HepG2 (cell line): Measurements from ENCODE around the gene UBB. TPM values are rescaled to one million over a fixed set of nuclear protein-coding genes. Genes with fewer than 3 reads are reported as not detected.

Experiments
- ETV6 ChIP-seq: sonication (generic); formaldehyde crosslinking; conservative IDR thresholded peaks from 2 replicates; pipeline ENCODE4 v1.4.0; 2020; ENCODE audit warnings: missing genetic modification reagents
- GFI1 ChIP-seq: sonication (generic); formaldehyde crosslinking; IDR thresholded peaks from 2 replicates; pipeline ENCODE4 v1.5.0; 2020; ENCODE audit warnings: missing genetic modification reagents, mild to moderate bottlenecking, borderline replicate concordance
- HMG20A ChIP-seq: IDR thresholded peaks from 2 replicates; pipeline ENCODE4 v1.6.1; 2016; ENCODE audit warnings: borderline replicate concordance
- ISL2 ChIP-seq: sonication (generic); formaldehyde crosslinking; IDR thresholded peaks from 2 replicates; pipeline ENCODE4 v1.5.0; 2020; ENCODE audit warnings: missing genetic modification reagents
- KDM6A ChIP-seq: IDR thresholded peaks from 2 replicates; pipeline ENCODE4 v1.6.1; 2016; ENCODE audit warnings: low read depth
- KLF12 ChIP-seq: sonication (generic); formaldehyde crosslinking; IDR thresholded peaks from 2 replicates; pipeline ENCODE4 v1.4.0; 2020; ENCODE audit warnings: missing genetic modification reagents, borderline replicate concordance
- MAFF ChIP-seq: IDR thresholded peaks from 2 replicates; pipeline ENCODE4 v1.6.1; 2011; ENCODE audit warnings: low read depth, low read length, improper control_type of control experiment
- SMARCE1 ChIP-seq: fragments of 450-650 bp; IDR thresholded peaks from 2 replicates; pipeline ENCODE4 v1.6.1; 2017; ENCODE audit warnings: borderline replicate concordance
- SNAPC2 ChIP-seq: sonication (generic); formaldehyde crosslinking; IDR thresholded peaks from 2 replicates; pipeline ENCODE4 v1.8.1; 2022; ENCODE audit warnings: mild to moderate bottlenecking, missing genetic modification reagents
- TARDBP ChIP-seq: sonication (generic); formaldehyde crosslinking; IDR thresholded peaks from 2 replicates; pipeline ENCODE4 v1.8.0; 2022; ENCODE audit warnings: mild to moderate bottlenecking, missing genetic modification reagents
- TFDP2 ChIP-seq: sonication (generic); formaldehyde crosslinking; IDR thresholded peaks from 2 replicates; pipeline ENCODE4 v1.4.0; 2020; ENCODE audit warnings: missing genetic modification reagents
- THAP8 ChIP-seq: sonication (generic); formaldehyde crosslinking; IDR thresholded peaks from 2 replicates; pipeline ENCODE4 v1.5.1; 2020; ENCODE audit warnings: missing genetic modification reagents, mild to moderate bottlenecking, borderline replicate concordance
- ZNF17 ChIP-seq: sonication (generic); formaldehyde crosslinking; IDR thresholded peaks from 2 replicates; pipeline ENCODE4 v1.5.0; 2020; ENCODE audit warnings: mild to moderate bottlenecking, missing genetic modification reagents
- ZNF296 ChIP-seq: sonication (generic); formaldehyde crosslinking; conservative IDR thresholded peaks from 2 replicates; pipeline ENCODE4 v1.5.0; 2020; ENCODE audit warnings: mild to moderate bottlenecking, missing genetic modification reagents
- ZNF510 ChIP-seq: sonication (generic); formaldehyde crosslinking; IDR thresholded peaks from 2 replicates; pipeline ENCODE4 v1.4.0; 2020; ENCODE audit warnings: low read depth, mild to moderate bottlenecking, missing genetic modification reagents
- ZSCAN21 ChIP-seq: sonication (generic); formaldehyde crosslinking; IDR thresholded peaks from 2 replicates; pipeline ENCODE4 v1.8.0; 2022; ENCODE audit warnings: mild to moderate bottlenecking, missing genetic modification reagents, moderate library complexity, borderline replicate concordance
- polyA plus RNA-seq, 8 experiments: library from polyadenylated mRNA; depleted of rRNA in 3 of 8; stranded (reverse) in 7 of 8; unstranded in 1 of 8; fragments of >200 nt; fragmentation: Illumina TruSeq in 4 of 8; extraction: Trizol in 4 of 8; gene quantifications; 2 replicates each; pipeline versions ENCODE4 v1.2.1 to v1.2.3, GENCODE V29; 2011 to 2016; ENCODE audit warnings: low read depth in 4 of 8, missing spikeins in 1 of 8, mixed read lengths in 1 of 8; ENCODE audit not compliant: insufficient read depth in 1 of 8
- total RNA-seq, 5 experiments: library from RNA; depleted of rRNA; stranded (reverse); fragments of >200 nt; fragmentation: Illumina TruSeq; extraction: Trizol; gene quantifications; 2 replicates each; pipeline ENCODE4 v1.2.3, GENCODE V29; 2016; ENCODE audit warnings: low read depth in 1 of 5
- TF ChIP-seq, protein P1 (sequence below): sonication (generic); formaldehyde crosslinking; IDR thresholded peaks from 2 replicates; pipeline ENCODE4 v1.4.0; 2020; ENCODE audit warnings: missing genetic modification reagents, mild to moderate bottlenecking, borderline replicate concordance
- TF ChIP-seq, protein P2 (sequence below): sonication (generic); formaldehyde crosslinking; IDR thresholded peaks from 2 replicates; pipeline ENCODE4 v1.4.0; 2020; ENCODE audit warnings: missing genetic modification reagents, borderline replicate concordance
- TF ChIP-seq, protein P3 (sequence below): sonication (generic); formaldehyde crosslinking; IDR thresholded peaks from 2 replicates; pipeline ENCODE4 v1.8.0; 2022; ENCODE audit warnings: missing genetic modification reagents, mild to moderate bottlenecking, inconsistent platforms, borderline replicate concordance

Gene UBB
- total and polyA plus RNA-seq, 2 of the 13 experiments (the other 11 are each of a cell fraction or from before 2014, with no cell fraction given) = 1,130 to 2,066 TPM

GRCh38 chr17:16415031-16415924, 34.4 kb downstream of the UBB start, which contains the start of gene TRPV2 (continued):
- no peak for TF ChIP-seq KLF12
- TF ChIP-seq ETV6 = peak; percentile 33; the same call in 1 of the 2 replicates
- no peak for TF ChIP-seq GFI1
- no peak for TF ChIP-seq ZNF296 (CRISPR knock-in tag)
- no peak for TF ChIP-seq THAP8
- no peak for TF ChIP-seq MAFF
- TF ChIP-seq, protein P1, sequence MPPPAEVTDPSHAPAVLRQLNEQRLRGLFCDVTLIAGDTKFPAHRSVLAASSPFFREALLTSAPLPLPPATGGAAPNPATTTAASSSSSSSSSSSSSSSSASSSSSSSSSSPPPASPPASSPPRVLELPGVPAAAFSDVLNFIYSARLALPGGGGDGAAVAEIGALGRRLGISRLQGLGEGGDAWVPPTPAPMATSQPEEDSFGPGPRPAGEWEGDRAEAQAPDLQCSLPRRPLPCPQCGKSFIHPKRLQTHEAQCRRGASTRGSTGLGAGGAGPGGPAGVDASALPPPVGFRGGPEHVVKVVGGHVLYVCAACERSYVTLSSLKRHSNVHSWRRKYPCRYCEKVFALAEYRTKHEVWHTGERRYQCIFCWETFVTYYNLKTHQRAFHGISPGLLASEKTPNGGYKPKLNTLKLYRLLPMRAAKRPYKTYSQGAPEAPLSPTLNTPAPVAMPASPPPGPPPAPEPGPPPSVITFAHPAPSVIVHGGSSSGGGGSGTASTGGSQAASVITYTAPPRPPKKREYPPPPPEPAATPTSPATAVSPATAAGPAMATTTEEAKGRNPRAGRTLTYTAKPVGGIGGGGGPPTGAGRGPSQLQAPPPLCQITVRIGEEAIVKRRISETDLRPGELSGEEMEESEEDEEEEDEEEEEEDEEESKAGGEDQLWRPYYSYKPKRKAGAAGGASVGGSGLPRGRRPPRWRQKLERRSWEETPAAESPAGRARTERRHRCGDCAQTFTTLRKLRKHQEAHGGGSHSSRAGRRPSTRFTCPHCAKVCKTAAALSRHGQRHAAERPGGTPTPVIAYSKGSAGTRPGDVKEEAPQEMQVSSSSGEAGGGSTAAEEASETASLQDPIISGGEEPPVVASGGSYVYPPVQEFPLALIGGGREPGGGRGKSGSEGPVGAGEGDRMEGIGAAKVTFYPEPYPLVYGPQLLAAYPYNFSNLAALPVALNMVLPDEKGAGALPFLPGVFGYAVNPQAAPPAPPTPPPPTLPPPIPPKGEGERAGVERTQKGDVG (CRISPR knock-in tag) = no peak
- TF ChIP-seq TFDP2 (CRISPR knock-in tag) = 0 out of 2 replicates have a peak, but pooled peaks have one; percentile 11
- no peak for TF ChIP-seq ZNF510 (CRISPR knock-in tag)
- TF ChIP-seq, protein P2, sequence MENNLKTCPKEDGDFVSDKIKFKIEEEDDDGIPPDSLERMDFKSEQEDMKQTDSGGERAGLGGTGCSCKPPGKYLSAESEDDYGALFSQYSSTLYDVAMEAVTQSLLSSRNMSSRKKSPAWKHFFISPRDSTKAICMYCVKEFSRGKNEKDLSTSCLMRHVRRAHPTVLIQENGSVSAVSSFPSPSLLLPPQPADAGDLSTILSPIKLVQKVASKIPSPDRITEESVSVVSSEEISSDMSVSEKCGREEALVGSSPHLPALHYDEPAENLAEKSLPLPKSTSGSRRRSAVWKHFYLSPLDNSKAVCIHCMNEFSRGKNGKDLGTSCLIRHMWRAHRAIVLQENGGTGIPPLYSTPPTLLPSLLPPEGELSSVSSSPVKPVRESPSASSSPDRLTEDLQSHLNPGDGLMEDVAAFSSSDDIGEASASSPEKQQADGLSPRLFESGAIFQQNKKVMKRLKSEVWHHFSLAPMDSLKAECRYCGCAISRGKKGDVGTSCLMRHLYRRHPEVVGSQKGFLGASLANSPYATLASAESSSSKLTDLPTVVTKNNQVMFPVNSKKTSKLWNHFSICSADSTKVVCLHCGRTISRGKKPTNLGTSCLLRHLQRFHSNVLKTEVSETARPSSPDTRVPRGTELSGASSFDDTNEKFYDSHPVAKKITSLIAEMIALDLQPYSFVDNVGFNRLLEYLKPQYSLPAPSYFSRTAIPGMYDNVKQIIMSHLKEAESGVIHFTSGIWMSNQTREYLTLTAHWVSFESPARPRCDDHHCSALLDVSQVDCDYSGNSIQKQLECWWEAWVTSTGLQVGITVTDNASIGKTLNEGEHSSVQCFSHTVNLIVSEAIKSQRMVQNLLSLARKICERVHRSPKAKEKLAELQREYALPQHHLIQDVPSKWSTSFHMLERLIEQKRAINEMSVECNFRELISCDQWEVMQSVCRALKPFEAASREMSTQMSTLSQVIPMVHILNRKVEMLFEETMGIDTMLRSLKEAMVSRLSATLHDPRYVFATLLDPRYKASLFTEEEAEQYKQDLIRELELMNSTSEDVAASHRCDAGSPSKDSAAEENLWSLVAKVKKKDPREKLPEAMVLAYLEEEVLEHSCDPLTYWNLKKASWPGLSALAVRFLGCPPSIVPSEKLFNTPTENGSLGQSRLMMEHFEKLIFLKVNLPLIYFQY (CRISPR knock-in tag) = no peak
- TF ChIP-seq ISL2 (CRISPR knock-in tag) = no peak
- no peak for TF ChIP-seq ZSCAN21 (CRISPR knock-in tag)
- TF ChIP-seq SNAPC2 = no peak
- TF ChIP-seq SMARCE1 = no peak
- TF ChIP-seq, protein P3, sequence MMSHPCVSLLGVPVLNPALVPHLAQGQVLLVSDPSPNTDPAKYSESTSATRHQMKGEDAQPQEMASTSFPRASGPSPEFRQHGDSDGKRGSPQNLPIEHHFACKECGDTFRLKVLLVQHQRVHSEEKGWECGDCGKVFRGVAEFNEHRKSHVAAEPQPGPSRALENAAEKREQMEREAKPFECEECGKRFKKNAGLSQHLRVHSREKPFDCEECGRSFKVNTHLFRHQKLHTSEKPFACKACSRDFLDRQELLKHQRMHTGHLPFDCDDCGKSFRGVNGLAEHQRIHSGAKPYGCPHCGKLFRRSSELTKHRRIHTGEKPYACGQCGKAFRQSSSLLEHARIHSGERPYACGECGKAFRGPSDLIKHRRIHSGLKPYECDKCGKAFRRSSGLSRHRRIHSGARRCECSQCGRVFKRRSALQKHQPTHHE (CRISPR knock-in tag) = no peak
- no peak for TF ChIP-seq HMG20A (CRISPR knock-in tag)
- no peak for TF ChIP-seq ZNF17 (CRISPR knock-in tag)
- no peak for TF ChIP-seq KDM6A (CRISPR knock-in tag)
- no peak for TF ChIP-seq TARDBP (CRISPR knock-in tag)
